Duodenal mucosa (tissue), 2 donors: ENCODE results near the gene DSTYK.
"Not testable (repeated sequence)": the region's sequence is repeated elsewhere in the genome, so short reads cannot be mapped to it uniquely, and the experiment has no call there.

Experiments used
- H3K27ac ChIP-seq: one replicate; pipeline ENCODE4 v1.7.0; 2013; ENCODE audit warnings: low read depth, low read length
- H3K27me3 ChIP-seq, 2 donors: one replicate each; pipeline ENCODE4 v1.7.0; 2013; ENCODE audit warnings: low read length in 2 of 2, control low read depth in 1 of 2; ENCODE audit not compliant: insufficient read depth in 2 of 2, control insufficient read depth in 1 of 2
- H3K36me3 ChIP-seq, 2 donors: one replicate each; pipeline ENCODE4 v1.7.0; 2013; ENCODE audit warnings: low read length in 2 of 2, control low read depth in 1 of 2; ENCODE audit not compliant: insufficient read depth in 2 of 2, control insufficient read depth in 1 of 2
- H3K4me1 ChIP-seq, 2 donors: one replicate each; pipeline ENCODE4 v1.7.0; 2013; ENCODE audit warnings: low read length in 2 of 2, control low read depth in 1 of 2; ENCODE audit not compliant: insufficient read depth in 2 of 2, control insufficient read depth in 1 of 2
- H3K4me3 ChIP-seq, 2 donors: one replicate each; pipeline ENCODE4 v1.7.0; 2013; ENCODE audit warnings: low read length in 2 of 2, low read depth in 1 of 2
- H3K9ac ChIP-seq, 2 donors: one replicate each; pipeline ENCODE4 v1.7.0; 2013; ENCODE audit warnings: low read length in 2 of 2, low read depth in 1 of 2
- H3K9me3 ChIP-seq, 2 donors: one replicate each; pipeline ENCODE4 v1.7.0; 2013; ENCODE audit warnings: low read length in 2 of 2, control low read depth in 1 of 2; ENCODE audit not compliant: control insufficient read depth in 1 of 2

Gene DSTYK

GRCh38 chr1:205155665-205156377 is 55.7 kb downstream of the DSTYK start:
- H3K27me3 ChIP-seq, H3K27ac ChIP-seq, H3K4me1 ChIP-seq, H3K9ac ChIP-seq, H3K4me3 ChIP-seq: not testable (repeated sequence)
- Histone ChIP-seq H3K36me3 (peaks cover 35 to 63% of the 10 kb centered on the region in 2 donors), H3K9me3 (peaks cover 10 to 11% of the 10 kb centered on the region in 2 donors)

DNA sequence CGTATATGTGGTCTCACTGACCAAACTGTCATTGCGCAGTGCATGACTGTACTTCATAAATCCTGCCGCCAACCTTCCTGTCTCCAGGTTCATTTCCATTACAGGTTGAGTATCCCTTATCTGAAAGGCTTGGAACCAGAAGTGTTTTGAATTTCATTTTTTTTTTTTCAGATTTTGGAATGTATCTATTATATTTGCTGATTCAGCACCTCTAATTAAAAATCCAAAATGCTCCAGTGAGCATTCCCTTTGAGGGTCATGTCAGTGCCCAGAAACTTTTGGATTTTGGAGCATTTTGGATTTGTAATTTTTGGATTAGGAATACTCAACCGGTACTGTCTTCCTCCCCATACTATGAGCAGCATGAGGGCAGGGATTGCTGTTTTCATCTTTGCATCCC is 59.0 kb downstream of the DSTYK start:
- Histone ChIP-seq H3K9me3 (peaks cover 10 to 11% of the 10 kb centered on the region in 2 donors), H3K36me3 (peaks cover 27 to 54% of the 10 kb centered on the region in 2 donors), H3K27ac (no peak overlapping the region), H3K9ac (no peak overlapping the region), H3K4me1 (no peaks in the 10 kb centered on the region), H3K27me3 (no peaks in the 10 kb centered on the region), H3K4me3 (no peak overlapping the region)

GRCh38 chr1:205150651-205151428 is 60.7 kb downstream of the DSTYK start:
- Histone ChIP-seq H3K27me3 (no peaks in the 10 kb centered on the region), H3K27ac (no peak overlapping the region), H3K9ac (no peak overlapping the region), H3K36me3 (peaks cover 24 to 45% of the 10 kb centered on the region in 2 donors), H3K9me3 (peaks cover 2% of the 10 kb centered on the region in 2 donors), H3K4me3 (no peak overlapping the region), H3K4me1 (no peaks in the 10 kb centered on the region)

DNA sequence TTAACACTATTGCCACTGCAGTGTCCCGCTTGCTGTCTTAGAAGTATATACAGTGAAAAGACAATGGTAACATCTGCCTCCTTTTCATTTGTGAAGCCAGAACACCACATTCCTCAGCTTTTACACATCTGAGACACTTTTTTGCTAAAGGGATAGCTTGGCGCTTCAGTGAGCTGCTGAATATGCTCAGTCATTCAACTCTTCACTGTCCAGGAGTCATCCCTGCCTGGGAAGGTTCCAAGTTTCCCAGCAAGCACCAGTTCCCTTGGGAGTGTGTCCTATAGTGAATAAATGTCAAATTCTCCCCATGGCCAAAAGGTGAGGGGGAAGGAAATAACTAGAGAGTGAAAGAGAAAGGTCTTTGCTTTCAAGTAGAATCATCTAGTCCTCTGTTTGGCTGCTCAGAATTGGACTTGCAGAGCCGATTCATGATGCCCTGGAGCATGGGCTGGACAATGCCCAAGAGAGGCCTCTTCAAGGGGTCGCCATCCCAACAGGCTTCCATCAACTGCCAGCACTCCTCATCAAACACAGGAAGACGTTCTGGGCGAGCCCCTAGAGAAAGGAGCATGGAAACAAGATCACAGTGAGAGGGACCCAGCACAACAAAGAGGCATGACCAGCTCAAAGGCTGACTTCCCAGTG is 64.2 kb downstream of the DSTYK start:
- Histone ChIP-seq H3K36me3 (peaks cover 18 to 30% of the 10 kb centered on the region in 2 donors), H3K9me3 (no peaks in the 10 kb centered on the region), H3K4me3 (no peak overlapping the region), H3K27ac (no peak overlapping the region), H3K27me3 (no peaks in the 10 kb centered on the region), H3K4me1 (no peaks in the 10 kb centered on the region), H3K9ac (no peak overlapping the region)

DNA sequence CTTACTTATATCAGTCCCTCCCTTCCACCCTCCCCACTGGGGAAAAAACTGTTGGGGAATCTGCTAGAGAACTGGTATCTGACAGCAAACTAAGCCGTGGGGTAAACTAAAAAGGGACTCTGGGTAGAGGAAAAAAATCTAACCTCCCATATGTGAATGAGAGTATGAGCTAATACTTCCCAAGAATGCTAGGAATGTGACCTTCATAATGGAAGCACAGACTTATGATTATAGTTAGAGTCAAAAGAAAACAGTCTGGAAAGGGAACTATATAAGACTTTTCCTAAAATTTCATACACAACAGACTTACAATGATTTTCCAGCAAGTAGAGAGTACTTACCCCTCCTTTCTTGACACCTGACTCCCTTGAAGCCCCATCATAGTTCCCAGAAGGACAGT is 66.8 kb downstream of the DSTYK start:
- no peak overlapping the region for H3K27ac ChIP-seq
- H3K27me3 ChIP-seq: no peaks in the 10 kb centered on the region
- H3K36me3 ChIP-seq: peaks cover 14 to 20% of the 10 kb centered on the region in 2 donors
- no peak overlapping the region for H3K9ac ChIP-seq
- H3K9me3 ChIP-seq: no peaks in the 10 kb centered on the region
- no peak overlapping the region for H3K4me3 ChIP-seq
- H3K4me1 ChIP-seq: peaks cover 4 to 10% of the 10 kb centered on the region in 2 donors

DNA sequence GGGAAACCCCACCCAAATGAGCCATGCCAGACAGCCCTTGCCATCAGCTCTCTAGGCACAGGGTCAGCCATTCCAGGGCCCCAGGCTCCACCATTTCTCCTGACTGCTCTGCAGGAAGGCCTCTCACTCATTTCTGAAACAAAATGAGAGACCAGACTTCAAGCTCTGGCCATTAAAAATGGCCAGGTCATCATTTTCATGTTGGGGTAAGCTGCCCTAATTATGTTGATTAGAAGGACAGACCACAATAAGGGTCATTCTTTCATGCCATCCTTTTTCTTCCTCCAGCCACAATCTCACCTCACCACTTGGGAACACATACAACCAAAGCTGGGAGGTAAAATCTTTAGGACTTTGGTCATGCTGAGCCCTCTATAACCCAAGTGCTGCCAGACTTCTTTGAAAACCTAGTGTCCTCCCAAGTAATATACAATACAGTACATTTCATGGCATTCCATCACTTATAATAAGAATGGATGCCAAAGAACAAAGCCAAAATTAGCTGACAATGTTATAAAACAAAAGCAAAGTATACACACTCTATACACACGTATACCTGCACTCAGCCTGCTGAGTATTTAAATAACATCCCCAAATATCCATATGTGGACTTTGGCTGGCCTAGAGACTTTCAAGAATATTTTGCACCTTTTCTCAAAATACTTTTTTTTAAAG is 67.3 kb downstream of the DSTYK start:
- Histone ChIP-seq H3K9ac (no peak overlapping the region), H3K9me3 (no peaks in the 10 kb centered on the region), H3K4me1 (peaks cover 4 to 10% of the 10 kb centered on the region in 2 donors), H3K27me3 (no peaks in the 10 kb centered on the region), H3K4me3 (no peak overlapping the region), H3K27ac (no peak overlapping the region), H3K36me3 (peaks cover 14 to 17% of the 10 kb centered on the region in 2 donors)

DNA sequence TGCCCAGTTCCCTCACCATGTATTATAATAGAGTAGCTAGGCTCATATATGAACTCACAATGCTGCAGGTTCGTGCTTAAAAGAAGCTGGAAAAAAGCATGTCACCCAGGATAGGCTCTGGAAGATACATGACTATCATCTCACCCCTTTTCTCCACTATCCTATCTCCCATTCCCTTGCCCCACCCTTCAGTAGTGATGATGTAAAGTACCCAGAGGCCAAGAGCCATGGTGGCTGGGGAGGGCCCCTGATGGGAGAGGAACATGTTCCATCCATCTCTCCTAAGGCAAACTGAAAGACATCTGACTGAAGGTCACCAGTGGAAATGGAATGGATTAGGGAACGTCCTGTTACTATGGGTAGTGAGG is 69.4 kb downstream of the DSTYK start:
- no peaks in the 10 kb centered on the region for H3K27me3 ChIP-seq
- no peaks in the 10 kb centered on the region for H3K9me3 ChIP-seq
- peaks cover 3 to 4% of the 10 kb centered on the region in 2 donors for H3K36me3 ChIP-seq
- no peak overlapping the region for H3K27ac ChIP-seq
- no peak overlapping the region for H3K9ac ChIP-seq
- peaks cover 4 to 10% of the 10 kb centered on the region in 2 donors for H3K4me1 ChIP-seq
- H3K4me3 ChIP-seq: peak overlapping the region; percentile 49 to 59

- H3K36me3 ChIP-seq: no peaks in the 10 kb centered on the region
- peak overlapping the region; percentile 49 to 59 for H3K4me3 ChIP-seq
- no peak overlapping the region for H3K9ac ChIP-seq
- no peak overlapping the region for H3K27ac ChIP-seq
- no peaks in the 10 kb centered on the region for H3K9me3 ChIP-seq
- H3K4me1 ChIP-seq: peaks cover 4 to 10% of the 10 kb centered on the region in 2 donors
- no peaks in the 10 kb centered on the region for H3K27me3 ChIP-seq
Measured at GRCh38 chr1:205141236-205142101, 70.0 kb downstream of the DSTYK start.

GRCh38 chr1:205140113-205140512 is 71.4 kb downstream of the DSTYK start:
- Histone ChIP-seq H3K9me3 (no peaks in the 10 kb centered on the region), H3K27ac (no peak overlapping the region), H3K36me3 (no peaks in the 10 kb centered on the region), H3K4me3 (no peak overlapping the region), H3K9ac (no peak overlapping the region), H3K4me1 (peaks cover 4 to 10% of the 10 kb centered on the region in 2 donors), H3K27me3 (no peaks in the 10 kb centered on the region)
